Hypothalamus (tissue), 51 donors: ENCODE measurements around the gene TBC1D24.
"Not testable (repeated sequence)": the region's sequence is repeated elsewhere in the genome, so short reads cannot be mapped to it uniquely, and the experiment has no call there.

Source experiments
- DNase-seq, 51 donors: peaks; one replicate each; lab custom pipeline; 2025; lab: John Stamatoyannopoulos, UW

TBC1D24 gene

DNA sequence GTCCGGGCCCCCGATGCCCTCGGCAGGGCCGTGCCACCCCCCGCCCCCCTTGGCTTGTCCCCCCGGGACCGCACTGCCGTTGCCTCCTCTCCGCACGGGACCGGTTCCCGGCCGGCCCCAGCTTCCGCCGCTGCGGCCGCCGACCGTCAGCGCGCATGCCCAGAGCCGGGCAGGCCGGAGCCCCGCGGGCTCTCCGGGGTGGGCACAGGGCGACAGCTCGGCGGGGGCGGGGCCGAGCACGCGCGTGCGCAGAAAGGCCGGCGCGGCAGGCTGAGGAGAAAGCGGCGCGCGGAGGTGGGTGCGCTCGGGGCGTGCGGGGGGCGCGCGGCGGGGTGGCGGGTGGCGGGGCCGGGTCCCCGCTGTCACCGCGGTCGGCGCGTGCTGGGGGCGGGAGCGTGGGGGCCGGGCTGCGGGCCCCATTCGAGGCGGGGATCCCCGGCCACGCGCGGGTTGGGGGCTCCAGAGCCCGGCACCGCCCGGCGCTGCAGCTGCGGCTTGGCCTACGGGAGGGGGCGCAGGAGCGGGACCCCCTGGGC lies at the start of gene TBC1D24:
TBC1D24 (plus strand) TSS at position 251 of the 536 bp plus-strand sequence. CDS start 21,022 bp downstream, outside the sequence.
- peak in 50 of 51 donors; percentile 33 to 92 (median 76) for DNase-seq

GRCh38 chr16:2425825-2426430 lies 49.0 kb upstream of the TBC1D24 start:
- DNase-seq, result peak in 1 of 51 donors; percentile 1

GRCh38 chr16:2426941-2427361 lies 48.0 kb upstream of the TBC1D24 start:
- DNase-seq, result no peak

- DNase-seq, result no peak
Measured at GRCh38 chr16:2427526-2427925, 47.4 kb upstream of the TBC1D24 start.

DNA sequence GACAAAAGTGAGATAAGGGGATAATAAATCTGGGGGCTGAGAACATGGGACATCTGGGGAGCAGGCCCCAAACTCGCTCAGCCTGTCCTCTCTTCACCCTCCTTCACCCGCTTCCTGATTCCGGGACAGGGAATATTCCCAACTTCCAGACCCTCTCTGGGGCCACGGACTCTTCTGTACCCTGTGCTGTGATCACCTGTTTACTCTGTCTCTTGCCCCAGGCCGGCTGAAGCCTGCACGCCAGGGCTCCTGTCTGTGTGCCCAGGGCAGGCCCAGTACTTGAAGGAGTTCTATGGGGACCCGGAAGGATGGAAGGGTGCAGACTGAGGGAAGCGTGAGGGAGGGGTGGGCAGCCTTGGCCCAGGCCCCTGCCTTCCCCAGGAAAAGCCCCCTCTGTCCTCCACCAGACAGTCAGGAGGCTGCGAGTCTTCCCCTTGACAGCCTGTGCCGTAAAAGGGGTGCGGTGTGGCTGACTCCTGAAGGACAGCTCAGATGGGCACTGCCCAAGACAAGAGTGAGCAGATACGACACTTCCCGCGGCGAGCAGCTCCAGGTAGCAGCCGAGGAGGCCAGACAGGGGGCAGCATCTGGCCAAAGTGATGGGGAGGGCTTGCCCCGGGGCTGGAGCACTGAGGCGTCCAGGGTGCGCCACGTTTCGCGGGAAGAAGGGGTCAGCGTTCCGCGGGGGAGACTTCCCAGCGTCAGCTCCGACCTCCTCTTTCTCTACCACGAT lies 46.7 kb upstream of the TBC1D24 start:
- peak in 9 of 51 donors; percentile 13 to 55 (median 30) for DNase-seq

- peak in 1 of 51 donors; percentile 46 for DNase-seq
Measured at GRCh38 chr16:2428784-2429033, 46.2 kb upstream of the TBC1D24 start.

DNA sequence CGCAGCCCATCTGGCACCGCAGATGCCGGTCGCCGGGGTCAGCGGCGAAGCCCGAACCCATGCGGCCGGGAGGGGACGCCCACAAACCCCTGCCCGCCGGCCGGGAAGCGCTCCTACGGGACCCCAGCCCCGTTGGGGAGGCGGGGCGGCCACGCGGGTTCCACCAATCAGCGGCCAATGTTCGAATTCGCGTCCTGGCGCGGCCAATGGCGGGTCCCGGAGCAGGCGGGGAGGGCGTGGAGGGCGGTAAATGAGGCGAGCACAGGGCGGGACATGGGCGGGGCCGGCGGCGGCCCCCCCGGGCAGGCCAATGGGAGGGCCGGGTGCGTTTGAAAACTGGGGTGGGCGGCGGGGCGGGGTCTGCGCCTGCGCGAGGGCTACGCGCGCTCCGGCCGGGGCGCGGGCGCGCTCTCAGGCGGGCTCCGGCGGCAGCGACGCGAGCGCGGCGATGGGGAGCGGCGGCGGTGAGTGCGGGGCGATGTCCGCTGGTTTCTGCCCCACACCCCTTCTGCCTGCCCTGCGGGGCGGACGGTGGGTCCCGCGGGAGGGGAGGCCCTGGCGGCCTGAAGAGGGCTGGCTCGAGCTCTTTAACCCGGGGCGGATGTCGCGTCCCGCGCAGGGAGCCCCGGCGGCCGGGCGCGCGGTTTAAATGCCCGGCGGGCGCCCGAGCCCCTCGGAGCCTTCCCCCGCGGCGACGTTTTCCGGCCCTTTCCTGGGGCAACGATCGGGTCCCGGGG lies 45.7 kb upstream of the TBC1D24 start, which contains the start of gene CCNF:
CCNF (plus strand) TSS at position 414 of the 737 bp plus-strand sequence; CDS start at position 449, 35 bp downstream.
- DNase-seq, result peak; percentile 56 to 98 (median 95)

- peak in 3 of 51 donors; percentile 6 to 48 (median 28) for DNase-seq
Measured at GRCh38 chr16:2429771-2430663, 44.9 kb upstream of the TBC1D24 start.

DNA sequence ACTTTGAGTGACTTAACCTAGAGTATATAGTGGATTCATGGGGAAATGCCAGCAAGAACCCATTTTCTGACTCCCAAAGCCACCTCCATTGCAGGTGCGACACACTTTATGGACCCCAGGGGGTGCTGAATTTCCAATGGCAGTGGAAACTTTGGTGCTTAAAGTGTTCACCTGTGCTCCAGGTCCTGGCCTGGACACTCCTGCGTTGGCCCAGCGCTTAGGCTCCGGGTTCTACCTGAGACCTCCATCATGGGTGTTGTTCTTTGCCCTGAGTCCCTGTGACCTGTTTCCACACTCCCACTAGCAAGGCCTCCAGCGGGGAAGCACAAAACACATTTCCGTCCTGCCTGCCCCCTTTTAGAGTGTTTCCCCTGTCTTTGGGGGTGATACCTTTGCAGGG lies 42.6 kb upstream of the TBC1D24 start:
- DNase-seq, result no peak

DNA sequence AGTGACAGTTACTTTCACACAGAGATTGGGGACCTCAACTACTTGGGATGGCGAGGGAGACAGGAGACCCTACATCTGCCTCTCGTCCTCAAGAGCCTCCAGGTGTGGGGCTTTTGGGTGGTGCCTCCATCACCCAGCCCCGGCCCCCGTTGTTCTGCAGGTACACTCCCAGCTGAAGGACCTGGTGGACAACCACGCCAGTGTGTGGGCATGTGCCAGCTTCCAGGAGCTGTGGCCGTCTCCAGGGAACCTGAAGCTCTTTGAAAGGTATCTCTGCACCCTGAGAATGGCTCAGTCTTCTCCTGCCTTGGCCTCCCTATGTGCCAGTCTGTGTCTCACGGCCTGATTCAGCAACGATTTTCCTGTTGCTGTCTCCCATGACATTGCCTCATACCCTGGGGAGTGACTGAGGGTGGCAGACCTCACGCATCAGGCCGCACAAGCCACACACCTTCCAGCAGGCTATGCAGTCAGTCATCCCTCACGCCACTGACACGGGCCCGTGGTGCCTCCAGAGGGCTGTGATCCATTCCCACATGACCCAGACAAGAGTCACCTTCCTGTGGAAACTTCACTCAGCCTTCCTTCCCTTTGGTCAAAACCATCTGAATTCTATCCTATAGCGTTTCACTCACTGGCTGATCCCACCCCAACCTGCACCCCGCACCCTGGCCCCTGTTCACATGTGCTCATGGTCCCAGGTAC lies 42.0 kb upstream of the TBC1D24 start:
- DNase-seq, result no peak

DNA sequence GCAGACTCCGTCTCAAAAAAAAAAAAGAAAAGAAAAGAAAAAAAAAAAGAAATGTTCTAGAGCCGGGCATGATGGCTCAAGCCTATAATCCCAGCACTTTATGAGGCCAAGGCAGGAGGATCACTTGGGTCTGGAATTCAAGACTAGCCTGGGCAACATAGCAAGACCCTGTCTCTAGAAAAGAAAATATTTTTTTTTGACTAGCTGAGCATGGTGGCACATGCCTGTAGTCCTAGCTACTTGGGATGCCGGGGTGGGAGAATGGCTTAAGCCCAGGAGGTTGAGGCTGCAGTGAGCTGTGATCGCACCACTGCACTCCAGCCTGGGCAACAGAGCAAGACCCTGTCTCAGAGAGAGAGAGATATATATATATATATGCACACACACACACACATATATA lies 39.7 kb upstream of the TBC1D24 start:
- not testable (repeated sequence) for DNase-seq

DNA sequence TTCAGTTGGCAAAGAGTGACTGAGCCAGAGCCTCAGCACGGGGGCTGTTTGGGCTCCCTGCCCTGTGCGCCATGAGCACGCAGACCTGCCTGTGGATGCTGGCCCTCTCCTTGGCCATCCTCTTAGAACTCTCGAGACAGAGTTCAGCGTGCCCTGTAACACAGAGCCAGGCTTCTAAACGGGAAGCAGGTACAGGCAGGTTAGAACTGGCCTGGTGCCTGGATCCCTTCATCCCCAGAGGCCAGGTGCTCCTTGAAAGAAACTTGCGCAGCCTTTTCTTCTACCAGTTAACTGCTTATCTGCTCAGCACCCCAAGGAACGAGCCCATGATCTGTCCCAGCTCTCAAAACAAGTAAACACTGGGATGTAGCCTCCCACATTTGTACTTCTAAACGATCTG lies 38.8 kb upstream of the TBC1D24 start:
- DNase-seq, result no peak

DNA sequence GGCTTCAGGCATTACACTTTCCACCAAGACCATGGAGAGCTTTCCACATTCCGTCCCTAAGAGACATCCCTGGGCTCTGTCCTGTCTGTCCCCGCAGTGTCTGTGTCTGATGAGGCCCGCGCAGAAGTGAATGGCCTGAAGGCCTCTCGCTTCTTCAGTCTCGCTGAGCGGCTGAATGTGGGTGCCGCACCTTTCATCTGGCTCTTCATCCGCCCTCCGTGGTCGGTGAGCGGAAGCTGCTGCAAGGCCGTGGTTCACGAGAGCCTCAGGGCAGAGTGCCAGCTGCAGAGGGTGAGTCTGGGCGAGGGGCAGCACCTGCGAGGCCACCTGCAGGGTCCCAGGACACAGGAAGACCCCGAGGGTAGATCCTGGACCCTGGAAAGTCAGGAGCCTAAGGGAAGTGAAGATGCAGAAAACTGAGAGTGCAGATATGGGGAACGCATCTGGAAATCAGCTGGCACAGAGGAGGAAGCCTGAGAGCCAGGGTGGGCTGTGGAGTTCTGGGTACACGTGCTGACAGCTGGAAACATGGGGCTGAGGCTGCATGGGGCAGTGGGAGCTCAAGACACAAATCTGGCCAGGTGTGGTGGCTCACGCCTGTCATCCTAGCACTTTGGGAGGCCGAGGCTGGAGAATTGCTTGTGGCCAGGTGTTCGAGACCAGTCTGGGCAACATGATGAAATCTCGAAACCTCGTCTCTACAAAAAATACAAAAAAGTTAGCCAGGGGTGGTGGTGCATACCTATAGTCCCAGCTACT lies 37.7 kb upstream of the TBC1D24 start:
- DNase-seq, result no peak

DNA sequence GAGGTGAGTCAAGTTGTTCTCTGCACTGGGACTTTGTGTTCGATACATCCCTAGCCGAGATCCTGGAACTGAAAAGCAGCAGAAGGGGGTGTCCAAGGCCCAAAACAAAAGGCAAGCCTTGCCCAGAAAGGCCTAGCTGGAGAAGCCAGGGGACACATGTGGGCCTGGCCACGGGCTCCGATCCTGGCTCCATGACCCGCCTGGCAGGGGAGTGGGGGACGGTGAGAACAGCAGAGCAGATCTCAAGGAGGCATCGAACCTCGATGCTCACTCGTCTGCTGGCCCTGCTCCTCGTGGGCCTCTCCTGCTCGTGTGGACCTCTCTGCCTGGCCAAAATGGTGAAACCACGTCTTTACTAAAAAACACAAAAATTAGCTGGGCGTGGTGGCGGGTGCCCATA lies 36.8 kb upstream of the TBC1D24 start:
- peak in 1 of 51 donors; percentile 5 for DNase-seq

GRCh38 chr16:2439598-2439997 lies 35.3 kb upstream of the TBC1D24 start:
- no peak for DNase-seq

DNA sequence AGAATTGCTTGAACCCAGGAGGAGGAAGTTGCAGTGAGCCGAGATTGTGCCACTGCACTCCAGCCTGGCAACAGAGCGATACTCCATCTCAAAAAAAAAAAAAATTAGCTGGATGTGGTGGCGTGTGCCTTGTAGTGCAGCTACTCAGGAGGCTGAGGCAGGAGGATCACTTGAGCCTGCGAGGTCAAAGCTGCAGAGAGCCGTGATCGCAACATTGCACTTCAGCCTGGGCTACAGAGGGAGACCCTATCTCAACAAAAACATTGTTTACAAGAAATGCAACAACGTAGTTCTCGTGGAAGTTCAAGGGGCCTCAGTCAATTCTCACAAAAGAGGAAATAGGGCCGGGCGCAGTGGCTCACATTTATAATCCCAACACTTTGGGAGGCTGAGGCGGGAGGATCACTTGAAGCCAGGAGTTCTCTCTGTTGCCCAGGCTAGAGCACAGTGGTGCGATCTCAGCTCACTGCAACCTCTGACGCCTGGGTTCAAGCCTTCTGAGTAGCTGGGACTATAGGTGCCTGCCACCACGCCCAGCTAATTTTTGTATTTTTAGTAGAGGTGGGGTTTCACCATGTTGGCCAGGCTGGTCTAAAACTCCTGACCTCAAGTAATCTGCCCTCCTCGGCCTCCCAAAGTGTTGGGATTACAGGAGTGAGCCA lies 33.7 kb upstream of the TBC1D24 start:
- DNase-seq, result not testable (repeated sequence)

GRCh38 chr16:2443555-2443954 lies 31.4 kb upstream of the TBC1D24 start:
- DNase-seq, result no peak

- no peak for DNase-seq
Measured at GRCh38 chr16:2447920-2448583, 26.9 kb upstream of the TBC1D24 start.
